Ureter (tissue), 1 donor: Measurements from ENCODE around the gene ARHGEF39. TPM values are rescaled to one million over a fixed set of nuclear protein-coding genes. Genes with fewer than 3 reads are reported as not detected.

Experiments used
- DNase-seq: peaks from one replicate; pipeline ENCODE4 v3.0.0-alpha.2; 2020; ENCODE audit warnings: low spot score
- total RNA-seq: library from RNA; stranded (reverse); gene quantifications from one replicate; pipeline ENCODE4 v1.2.4, GENCODE V29; 2023
- donor health status: DM: yes; HTN: yes; CAD: no.

Gene ARHGEF39, protein sequence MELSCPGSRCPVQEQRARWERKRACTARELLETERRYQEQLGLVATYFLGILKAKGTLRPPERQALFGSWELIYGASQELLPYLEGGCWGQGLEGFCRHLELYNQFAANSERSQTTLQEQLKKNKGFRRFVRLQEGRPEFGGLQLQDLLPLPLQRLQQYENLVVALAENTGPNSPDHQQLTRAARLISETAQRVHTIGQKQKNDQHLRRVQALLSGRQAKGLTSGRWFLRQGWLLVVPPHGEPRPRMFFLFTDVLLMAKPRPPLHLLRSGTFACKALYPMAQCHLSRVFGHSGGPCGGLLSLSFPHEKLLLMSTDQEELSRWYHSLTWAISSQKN
- total RNA-seq, result 1.0 TPM

- DNase-seq, result peak; percentile 77
Measured at GRCh38 chr9:35664531-35665470, at the start of gene ARHGEF39. TSS of gene ARHGEF39 (minus strand) at chr9:35665195. CDS start at chr9:35665169, 26 bp downstream.

GRCh38 chr9:35714123-35714522, 49.1 kb upstream of the ARHGEF39 start:
- DNase-seq, result no peak

- DNase-seq, result no peak
Measured at GRCh38 chr9:35713578-35713977, 48.6 kb upstream of the ARHGEF39 start.

- DNase-seq, result no peak
Measured at GRCh38 chr9:35712762-35713400, 47.9 kb upstream of the ARHGEF39 start.

GRCh38 chr9:35711501-35712428, 46.8 kb upstream of the ARHGEF39 start:
- no peak for DNase-seq

DNA sequence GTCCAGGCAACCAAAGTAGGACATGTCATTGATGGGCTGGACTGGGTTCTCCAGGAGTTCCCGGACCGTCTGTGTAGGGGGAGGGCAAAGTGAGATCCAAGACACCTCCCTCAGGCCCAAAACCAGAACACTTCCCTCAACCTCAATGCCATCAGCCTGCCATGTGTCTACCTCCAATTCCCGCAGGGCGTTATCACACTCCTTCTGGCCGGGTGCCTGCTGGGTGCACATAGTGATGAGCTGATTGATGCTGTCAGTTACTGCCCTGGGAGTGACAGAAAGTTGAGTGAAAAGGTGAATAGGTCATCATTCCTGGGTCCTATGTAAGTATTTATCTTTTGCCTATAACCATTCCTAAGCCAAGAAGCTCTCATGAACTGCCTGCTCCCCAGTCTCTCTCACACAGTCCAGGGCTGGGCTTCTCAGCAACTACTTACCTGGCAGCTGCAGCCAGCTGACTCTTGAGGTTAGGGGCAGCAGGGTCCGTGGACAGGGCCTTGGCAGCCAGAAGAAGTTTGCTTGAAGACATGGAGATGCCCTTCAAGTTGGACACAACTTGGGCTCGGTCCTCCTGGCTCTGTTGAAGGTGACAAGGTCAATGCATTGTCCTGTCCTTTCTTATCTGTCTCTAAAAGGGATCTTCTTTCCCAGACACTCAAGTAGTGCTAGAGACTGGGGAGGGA, 46.0 kb upstream of the ARHGEF39 start:
- DNase-seq, result no peak

DNA sequence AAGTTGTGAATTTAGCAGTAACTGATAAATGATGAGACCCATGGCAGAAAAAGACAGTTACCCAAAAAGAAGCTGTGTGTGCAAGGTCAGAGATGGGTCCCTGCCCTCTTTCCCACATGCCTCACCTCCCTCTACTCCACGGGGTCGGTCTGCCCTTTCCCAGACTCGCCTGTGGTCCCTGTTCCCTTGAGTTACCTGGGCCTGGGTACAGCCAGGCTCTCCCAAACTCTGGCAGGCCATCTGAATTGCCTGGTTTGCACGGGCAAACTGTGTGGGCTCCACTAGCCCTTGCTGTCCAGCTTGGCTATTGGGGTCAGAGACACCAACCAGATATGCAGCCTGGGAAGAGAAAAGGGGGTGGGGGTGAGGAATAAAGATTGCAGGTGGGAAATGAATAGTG, 43.2 kb upstream of the ARHGEF39 start:
- DNase-seq, result no peak

- DNase-seq, result no peak
Measured at GRCh38 chr9:35706951-35707350, 42.0 kb upstream of the ARHGEF39 start.

DNA sequence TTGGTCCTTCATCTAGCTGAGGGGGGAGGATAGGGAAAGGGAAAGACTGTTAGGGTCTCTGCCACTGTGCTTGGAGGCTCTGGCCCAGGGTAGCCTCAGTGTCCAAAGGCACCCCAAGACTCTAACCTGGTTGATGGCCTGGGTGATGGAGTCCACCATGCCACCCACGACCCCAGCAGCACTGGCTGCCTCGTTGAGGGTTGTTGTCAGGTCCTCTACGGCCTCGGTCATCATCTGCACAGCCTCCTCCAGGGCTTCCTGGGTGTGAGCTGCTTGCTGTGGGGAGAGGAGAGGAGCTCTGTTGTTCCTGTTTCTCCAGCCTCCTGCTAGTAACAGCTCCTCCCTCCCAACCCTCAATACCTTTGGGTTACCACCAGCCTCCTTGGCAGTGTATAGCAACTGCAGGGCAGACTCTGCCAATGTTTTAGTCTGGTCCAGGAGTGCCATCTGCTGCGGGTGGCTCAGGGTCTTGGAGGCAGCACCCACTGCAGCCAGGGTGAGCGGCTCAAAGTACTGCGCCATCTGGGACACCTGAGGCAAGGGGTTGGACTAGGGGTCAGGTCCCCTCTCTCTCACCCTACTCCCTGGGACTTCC, 40.9 kb upstream of the ARHGEF39 start:
- DNase-seq, result no peak

DNA sequence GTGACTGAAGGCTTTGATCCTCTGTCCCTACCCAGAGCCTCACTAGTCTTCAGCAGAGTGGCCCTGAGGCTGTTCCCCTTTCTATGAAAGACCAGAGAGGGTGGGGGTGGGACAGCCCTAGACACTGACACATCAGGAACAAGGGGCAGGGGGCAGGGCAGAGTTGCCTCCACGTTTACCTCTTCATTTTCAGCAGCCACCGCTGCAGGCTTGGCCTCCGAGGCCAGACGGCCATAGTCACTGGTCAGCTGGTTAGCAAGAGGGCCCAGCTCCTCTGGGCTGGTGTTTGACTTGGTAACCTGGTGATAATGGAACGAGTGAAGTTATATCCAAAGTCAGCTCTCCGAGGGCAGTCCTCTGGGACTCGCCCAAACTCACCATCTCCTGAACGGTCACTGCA, 40.4 kb upstream of the ARHGEF39 start:
- no peak for DNase-seq

DNA sequence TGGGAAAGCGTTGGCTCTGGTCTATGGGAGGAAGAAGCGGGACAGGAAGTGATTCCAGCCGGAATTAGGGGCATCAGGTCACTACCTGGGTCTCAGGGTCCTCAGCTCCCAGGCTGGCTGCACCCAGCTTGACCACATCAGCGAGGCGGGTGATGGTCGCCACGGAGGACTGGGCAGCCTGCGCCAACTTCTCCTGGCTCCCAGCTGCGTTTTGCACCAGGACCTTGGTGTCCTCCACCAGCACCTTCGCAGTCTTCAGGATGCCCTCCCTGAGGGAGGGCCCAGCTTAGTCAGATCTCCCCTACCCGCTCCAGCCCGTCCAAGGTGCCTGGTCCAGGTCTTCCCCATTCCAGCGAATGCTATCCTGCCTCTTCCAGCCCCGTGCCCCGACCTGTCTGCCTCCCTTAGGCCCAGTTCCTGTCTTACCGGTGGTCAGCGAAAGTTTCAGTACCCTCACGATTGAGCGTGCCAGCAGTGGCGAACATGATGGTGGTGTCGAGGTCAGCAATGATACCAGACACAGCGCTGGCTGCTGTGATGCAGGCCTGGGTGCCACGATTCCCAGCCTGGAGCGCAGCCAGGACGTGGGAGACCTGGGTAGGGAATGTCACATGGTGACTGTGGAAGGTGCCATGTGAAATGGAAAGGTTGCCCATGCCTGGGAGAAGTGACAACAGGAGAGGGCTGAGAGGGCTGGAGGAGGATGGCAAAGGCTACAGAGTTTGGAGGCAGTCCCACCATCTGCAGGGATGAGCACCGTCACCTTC, 39.1 kb upstream of the ARHGEF39 start:
- DNase-seq, result no peak

DNA sequence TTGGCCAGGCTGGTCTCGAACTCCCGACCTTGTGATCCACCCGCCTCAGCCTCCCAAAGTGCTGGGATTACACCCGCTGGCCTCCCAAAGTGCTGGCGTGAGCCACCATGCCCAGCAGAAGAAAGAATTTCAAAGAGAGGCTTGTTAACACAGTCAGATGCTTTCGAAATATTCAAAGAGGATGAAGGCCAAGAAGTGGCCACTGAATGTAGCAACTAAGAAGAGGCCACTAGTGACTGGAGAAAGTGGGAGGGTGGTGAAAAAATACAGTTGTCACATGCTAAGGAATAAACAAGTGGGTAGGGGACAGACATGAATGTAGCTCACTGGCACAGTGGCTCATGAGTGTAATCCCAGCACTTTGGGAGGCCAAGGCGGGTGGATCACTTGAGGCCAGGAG, 37.7 kb upstream of the ARHGEF39 start:
- DNase-seq, result no peak

DNA sequence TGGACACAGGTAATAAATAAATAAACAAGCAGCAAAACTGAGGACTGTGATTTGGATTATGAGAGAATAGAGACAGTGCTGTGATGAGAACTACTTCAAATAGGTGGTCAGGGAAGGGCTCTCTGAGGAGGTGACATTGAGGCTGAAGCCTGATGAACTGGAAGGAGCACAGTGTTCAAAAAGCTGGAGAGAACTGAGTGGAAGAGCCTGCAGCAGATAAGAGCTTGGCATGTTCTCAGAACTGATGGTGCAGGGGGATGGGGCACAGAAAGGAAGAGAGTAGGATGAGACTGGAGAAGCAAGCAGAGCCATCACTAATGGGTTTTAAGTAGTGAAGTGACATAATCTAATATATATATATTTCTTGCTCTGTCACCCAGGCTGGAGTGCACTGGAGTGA, 35.9 kb upstream of the ARHGEF39 start:
- no peak for DNase-seq

GRCh38 chr9:35700031-35700430, 35.0 kb upstream of the ARHGEF39 start:
- DNase-seq, result no peak

DNA sequence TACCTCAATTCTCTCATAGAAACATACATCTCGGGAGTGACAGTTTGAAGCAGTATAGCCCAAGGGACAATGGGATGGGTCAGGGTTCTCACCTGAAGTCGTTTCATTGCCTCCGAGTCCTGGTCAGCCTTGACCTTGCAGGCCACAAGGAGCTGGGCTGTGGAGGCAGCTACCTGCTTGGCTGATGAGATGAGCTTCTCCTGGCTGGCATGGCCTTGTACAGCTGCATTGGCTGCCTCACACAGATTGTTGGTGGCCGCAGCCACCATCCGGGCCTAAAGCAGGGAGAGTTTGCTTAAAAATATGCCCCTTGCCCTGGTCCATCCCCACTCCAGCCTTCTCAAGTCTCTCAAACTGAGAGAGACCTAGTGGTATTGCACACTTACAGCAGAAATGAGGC, 33.2 kb upstream of the ARHGEF39 start:
- DNase-seq, result no peak

GRCh38 chr9:35697486-35697885, 32.5 kb upstream of the ARHGEF39 start:
- DNase-seq, result no peak

- no peak for DNase-seq
Measured at GRCh38 chr9:35696520-35697215, 31.7 kb upstream of the ARHGEF39 start.

GRCh38 chr9:35695943-35696401, 31.0 kb upstream of the ARHGEF39 start:
- no peak for DNase-seq
